SK-N-SH treated with all-trans-retinoic acid at 6 μM for 48 hours (cell line): ENCODE measurements around the gene DLL1.
"Not testable (repeated sequence)": the region's sequence is repeated elsewhere in the genome, so short reads cannot be mapped to it uniquely, and the experiment has no call there.

Experiments
- ATAC-seq: fragments of 200-7000 bp; cut with Tn5 transposase; 3 replicates; pipeline ENCODE4 v1.9.1; 2020; ENCODE audit warnings: mild to moderate bottlenecking, moderate library complexity
- ARNTL ChIP-seq: fragments of 450-650 bp; formaldehyde crosslinking; IDR thresholded peaks from 2 replicates; pipeline ENCODE4 v1.5.0; 2020; ENCODE audit warnings: low read depth, mild to moderate bottlenecking, moderate library complexity, borderline replicate concordance
- BACH2 ChIP-seq: fragments of 250-450 bp; sonication (Bioruptor Pico); IDR thresholded peaks from 2 replicates; pipeline ENCODE4 v1.9.0; 2021; ENCODE audit warnings: mild to moderate bottlenecking, borderline replicate concordance
- CSDC2 ChIP-seq: fragments of 250-450 bp; sonication (Bioruptor Pico); IDR thresholded peaks from 2 replicates; pipeline ENCODE4 v1.5.0; 2020; ENCODE audit warnings: mild to moderate bottlenecking, moderate library complexity
- ESRRG ChIP-seq: fragments of 250-450 bp; sonication (Bioruptor Pico); IDR thresholded peaks from 2 replicates; pipeline ENCODE4 v1.6.1; 2021; ENCODE audit warnings: mild to moderate bottlenecking
- GLIS3 ChIP-seq: fragments of 250-450 bp; sonication (Bioruptor Pico); IDR thresholded peaks from 2 replicates; pipeline ENCODE4 v1.5.0; 2020; ENCODE audit warnings: mild to moderate bottlenecking, moderate library complexity
- ISL1 ChIP-seq: fragments of 250-450 bp; sonication (Bioruptor Pico); IDR thresholded peaks from 2 replicates; pipeline ENCODE4 v2.1.2; 2022; ENCODE audit warnings: mild to moderate bottlenecking, moderate library complexity
- OSR1 ChIP-seq: fragments of 250-450 bp; sonication (Bioruptor Pico); IDR thresholded peaks from 2 replicates; pipeline ENCODE4 v1.8.0; 2022; ENCODE audit warnings: moderate library complexity, mild to moderate bottlenecking, inconsistent platforms
- PPARA ChIP-seq: fragments of 250-450 bp; sonication (Bioruptor Pico); IDR thresholded peaks from 2 replicates; pipeline ENCODE4 v1.5.0; 2020; ENCODE audit warnings: mild to moderate bottlenecking, borderline replicate concordance
- RARB ChIP-seq: fragments of 250-450 bp; sonication (Bioruptor Pico); IDR thresholded peaks from 2 replicates; pipeline ENCODE4 v1.8.0; 2021; ENCODE audit warnings: mild to moderate bottlenecking, moderate library complexity
- SNAI2 ChIP-seq: fragments of 250-450 bp; sonication (Bioruptor Pico); IDR thresholded peaks from 2 replicates; pipeline ENCODE4 v1.5.0; 2020; ENCODE audit warnings: mild to moderate bottlenecking, moderate library complexity
- TCF4 ChIP-seq: fragments of 250-450 bp; sonication (Bioruptor Pico); IDR thresholded peaks from 2 replicates; pipeline ENCODE4 v1.8.0; 2021; ENCODE audit warnings: mild to moderate bottlenecking, moderate library complexity, borderline replicate concordance
- TOX ChIP-seq: fragments of 250-450 bp; sonication (Bioruptor Pico); IDR thresholded peaks from 2 replicates; pipeline ENCODE4 v1.8.0; 2021; ENCODE audit warnings: mild to moderate bottlenecking, moderate library complexity, borderline replicate concordance
- ZC3H10 ChIP-seq: fragments of 250-450 bp; sonication (Bioruptor Pico); IDR thresholded peaks from 2 replicates; pipeline ENCODE4 v1.5.1; 2021; ENCODE audit warnings: mild to moderate bottlenecking, moderate library complexity
- ZFP3 ChIP-seq: fragments of 250-450 bp; sonication (Bioruptor Pico); IDR thresholded peaks from 2 replicates; pipeline ENCODE4 v1.5.0; 2020; ENCODE audit warnings: mild to moderate bottlenecking, moderate library complexity
- ZFP30 ChIP-seq: fragments of 450-650 bp; formaldehyde crosslinking; IDR thresholded peaks from 2 replicates; pipeline ENCODE4 v1.5.0; 2022; ENCODE audit warnings: mild to moderate bottlenecking, moderate library complexity
- ZNF565 ChIP-seq: fragments of 450-650 bp; formaldehyde crosslinking; conservative IDR thresholded peaks from 2 replicates; pipeline ENCODE4 v1.5.0; 2020; ENCODE audit warnings: low read depth, mild to moderate bottlenecking, moderate library complexity
- ZNF70 ChIP-seq: fragments of 450-650 bp; formaldehyde crosslinking; IDR thresholded peaks from 2 replicates; pipeline ENCODE4 v1.5.0; 2020; ENCODE audit warnings: mild to moderate bottlenecking, moderate library complexity
- ZNF8 ChIP-seq: fragments of 450-650 bp; formaldehyde crosslinking; IDR thresholded peaks from 2 replicates; pipeline ENCODE4 v1.5.0; 2020; ENCODE audit warnings: mild to moderate bottlenecking, moderate library complexity
- TF ChIP-seq, protein P1 (sequence below): fragments of 250-450 bp; sonication (Bioruptor Pico); IDR thresholded peaks from 2 replicates; pipeline ENCODE4 v1.8.0; 2020; ENCODE audit warnings: mild to moderate bottlenecking, moderate library complexity, borderline replicate concordance
- TF ChIP-seq, protein P2 (sequence below): fragments of 250-450 bp; sonication (Bioruptor Pico); IDR thresholded peaks from 2 replicates; pipeline ENCODE4 v1.8.0; 2021; ENCODE audit warnings: low read depth, mild to moderate bottlenecking, moderate library complexity, borderline replicate concordance
- TF ChIP-seq, protein P3 (sequence below): fragments of 250-450 bp; sonication (Bioruptor Pico); IDR thresholded peaks from 2 replicates; pipeline ENCODE4 v1.5.1; 2020; ENCODE audit warnings: low read depth, mild to moderate bottlenecking, moderate library complexity
- TF ChIP-seq, protein P4 (sequence below): fragments of 250-450 bp; sonication (Bioruptor Pico); IDR thresholded peaks from 2 replicates; pipeline ENCODE4 v1.5.1; 2021; ENCODE audit warnings: mild to moderate bottlenecking, moderate library complexity
- TF ChIP-seq, protein P5 (sequence below): fragments of 250-450 bp; sonication (Bioruptor Pico); IDR thresholded peaks from 2 replicates; pipeline ENCODE4 v1.5.0; 2020; ENCODE audit warnings: mild to moderate bottlenecking, moderate library complexity

The DLL1 gene

DNA sequence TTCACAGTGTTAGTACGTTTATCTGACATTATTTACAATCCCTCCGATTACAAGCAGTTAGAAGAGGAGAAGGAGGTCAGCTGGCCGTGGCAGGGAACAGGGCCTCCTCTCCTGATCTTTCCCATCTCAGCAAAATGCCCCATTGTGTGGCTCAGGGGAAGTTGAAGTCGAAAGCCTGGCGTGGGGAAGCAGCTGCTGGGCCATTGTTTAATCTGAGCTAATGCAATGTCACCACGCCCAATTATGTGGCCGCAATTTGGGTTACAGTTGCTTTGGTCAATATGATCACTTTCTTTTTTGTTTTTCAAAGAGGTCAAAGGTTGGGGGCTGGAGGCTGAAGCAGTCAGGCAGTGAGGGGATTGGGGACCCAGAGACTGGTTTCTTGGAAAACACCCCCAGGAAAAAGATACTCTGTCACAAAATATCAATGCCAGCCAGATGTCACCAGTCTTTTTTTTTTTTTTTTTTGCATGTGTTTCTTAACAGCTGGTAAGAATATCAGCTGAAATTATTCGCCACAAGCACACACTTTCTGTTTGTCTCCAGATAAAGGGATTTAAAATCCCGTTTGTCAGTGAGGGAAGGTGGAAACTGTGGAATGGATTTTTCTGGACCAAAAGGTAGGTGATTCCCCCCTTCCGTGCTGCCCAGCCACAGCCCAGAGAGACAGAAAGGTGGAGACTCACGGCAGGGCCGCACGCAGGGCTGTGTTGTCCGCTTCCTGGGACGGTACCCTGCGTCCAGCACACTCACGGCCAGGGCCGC lies 24.6 kb downstream of the DLL1 start:
- ATAC-seq = no peak
- no peak for TF ChIP-seq ZFP30
- TF ChIP-seq ZNF565 (CRISPR knock-in tag) = no peak
- TF ChIP-seq ZNF8 = no peak
- no peak for TF ChIP-seq BACH2 (CRISPR knock-in tag)
- TF ChIP-seq ESRRG = no peak
- TF ChIP-seq, protein P1, sequence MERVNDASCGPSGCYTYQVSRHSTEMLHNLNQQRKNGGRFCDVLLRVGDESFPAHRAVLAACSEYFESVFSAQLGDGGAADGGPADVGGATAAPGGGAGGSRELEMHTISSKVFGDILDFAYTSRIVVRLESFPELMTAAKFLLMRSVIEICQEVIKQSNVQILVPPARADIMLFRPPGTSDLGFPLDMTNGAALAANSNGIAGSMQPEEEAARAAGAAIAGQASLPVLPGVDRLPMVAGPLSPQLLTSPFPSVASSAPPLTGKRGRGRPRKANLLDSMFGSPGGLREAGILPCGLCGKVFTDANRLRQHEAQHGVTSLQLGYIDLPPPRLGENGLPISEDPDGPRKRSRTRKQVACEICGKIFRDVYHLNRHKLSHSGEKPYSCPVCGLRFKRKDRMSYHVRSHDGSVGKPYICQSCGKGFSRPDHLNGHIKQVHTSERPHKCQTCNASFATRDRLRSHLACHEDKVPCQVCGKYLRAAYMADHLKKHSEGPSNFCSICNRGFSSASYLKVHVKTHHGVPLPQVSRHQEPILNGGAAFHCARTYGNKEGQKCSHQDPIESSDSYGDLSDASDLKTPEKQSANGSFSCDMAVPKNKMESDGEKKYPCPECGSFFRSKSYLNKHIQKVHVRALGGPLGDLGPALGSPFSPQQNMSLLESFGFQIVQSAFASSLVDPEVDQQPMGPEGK (CRISPR knock-in tag) = no peak
- TF ChIP-seq TCF4 (CRISPR knock-in tag) = no peak
- TF ChIP-seq RARB (CRISPR knock-in tag) = no peak
- TF ChIP-seq CSDC2 (CRISPR knock-in tag) = no peak
- no peak for TF ChIP-seq SNAI2 (CRISPR knock-in tag)
- TF ChIP-seq ARNTL (CRISPR knock-in tag) = no peak
- no peak for TF ChIP-seq ISL1 (CRISPR knock-in tag)
- no peak for TF ChIP-seq OSR1
- TF ChIP-seq, protein P2, sequence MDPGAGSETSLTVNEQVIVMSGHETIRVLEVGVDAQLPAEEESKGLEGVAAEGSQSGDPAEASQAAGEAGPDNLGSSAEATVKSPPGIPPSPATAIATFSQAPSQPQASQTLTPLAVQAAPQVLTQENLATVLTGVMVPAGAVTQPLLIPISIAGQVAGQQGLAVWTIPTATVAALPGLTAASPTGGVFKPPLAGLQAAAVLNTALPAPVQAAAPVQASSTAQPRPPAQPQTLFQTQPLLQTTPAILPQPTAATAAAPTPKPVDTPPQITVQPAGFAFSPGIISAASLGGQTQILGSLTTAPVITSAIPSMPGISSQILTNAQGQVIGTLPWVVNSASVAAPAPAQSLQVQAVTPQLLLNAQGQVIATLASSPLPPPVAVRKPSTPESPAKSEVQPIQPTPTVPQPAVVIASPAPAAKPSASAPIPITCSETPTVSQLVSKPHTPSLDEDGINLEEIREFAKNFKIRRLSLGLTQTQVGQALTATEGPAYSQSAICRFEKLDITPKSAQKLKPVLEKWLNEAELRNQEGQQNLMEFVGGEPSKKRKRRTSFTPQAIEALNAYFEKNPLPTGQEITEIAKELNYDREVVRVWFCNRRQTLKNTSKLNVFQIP = no peak
- no peak for TF ChIP-seq TOX (CRISPR knock-in tag)
- no peak for TF ChIP-seq ZC3H10 (CRISPR knock-in tag)
- TF ChIP-seq ZNF70 (CRISPR knock-in tag) = no peak
- TF ChIP-seq ZFP3 (CRISPR knock-in tag) = no peak

DNA sequence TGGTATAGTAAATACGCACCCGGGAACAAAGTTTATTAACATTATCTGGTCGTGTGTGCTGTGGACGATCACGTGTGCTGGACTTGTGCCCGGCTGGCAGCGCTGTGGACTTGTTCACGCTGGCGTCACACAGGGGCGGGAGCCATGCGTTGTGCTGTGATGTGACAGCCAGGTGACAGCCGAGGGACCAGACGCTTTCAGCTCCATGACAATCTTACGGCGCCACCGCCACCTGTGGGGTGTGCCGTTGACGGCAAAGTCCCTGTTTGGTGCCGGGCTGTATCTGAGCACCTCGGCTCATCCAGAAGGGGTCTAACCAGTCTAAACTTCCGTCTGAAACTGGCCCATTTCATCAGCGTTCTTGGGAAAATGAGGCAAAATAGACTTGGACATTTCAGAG lies 25.2 kb downstream of the DLL1 start:
- no peak for ATAC-seq
- TF ChIP-seq, protein P3, sequence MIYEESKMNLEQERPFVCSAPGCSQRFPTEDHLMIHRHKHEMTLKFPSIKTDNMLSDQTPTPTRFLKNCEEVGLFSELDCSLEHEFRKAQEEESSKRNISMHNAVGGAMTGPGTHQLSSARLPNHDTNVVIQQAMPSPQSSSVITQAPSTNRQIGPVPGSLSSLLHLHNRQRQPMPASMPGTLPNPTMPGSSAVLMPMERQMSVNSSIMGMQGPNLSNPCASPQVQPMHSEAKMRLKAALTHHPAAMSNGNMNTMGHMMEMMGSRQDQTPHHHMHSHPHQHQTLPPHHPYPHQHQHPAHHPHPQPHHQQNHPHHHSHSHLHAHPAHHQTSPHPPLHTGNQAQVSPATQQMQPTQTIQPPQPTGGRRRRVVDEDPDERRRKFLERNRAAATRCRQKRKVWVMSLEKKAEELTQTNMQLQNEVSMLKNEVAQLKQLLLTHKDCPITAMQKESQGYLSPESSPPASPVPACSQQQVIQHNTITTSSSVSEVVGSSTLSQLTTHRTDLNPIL = no peak
- TF ChIP-seq, protein P4, sequence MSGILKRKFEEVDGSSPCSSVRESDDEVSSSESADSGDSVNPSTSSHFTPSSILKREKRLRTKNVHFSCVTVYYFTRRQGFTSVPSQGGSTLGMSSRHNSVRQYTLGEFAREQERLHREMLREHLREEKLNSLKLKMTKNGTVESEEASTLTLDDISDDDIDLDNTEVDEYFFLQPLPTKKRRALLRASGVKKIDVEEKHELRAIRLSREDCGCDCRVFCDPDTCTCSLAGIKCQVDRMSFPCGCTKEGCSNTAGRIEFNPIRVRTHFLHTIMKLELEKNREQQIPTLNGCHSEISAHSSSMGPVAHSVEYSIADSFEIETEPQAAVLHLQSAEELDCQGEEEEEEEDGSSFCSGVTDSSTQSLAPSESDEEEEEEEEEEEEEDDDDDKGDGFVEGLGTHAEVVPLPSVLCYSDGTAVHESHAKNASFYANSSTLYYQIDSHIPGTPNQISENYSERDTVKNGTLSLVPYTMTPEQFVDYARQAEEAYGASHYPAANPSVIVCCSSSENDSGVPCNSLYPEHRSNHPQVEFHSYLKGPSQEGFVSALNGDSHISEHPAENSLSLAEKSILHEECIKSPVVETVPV (CRISPR knock-in tag) = no peak
- no peak for TF ChIP-seq ARNTL (CRISPR knock-in tag)
- TF ChIP-seq ESRRG = no peak
- TF ChIP-seq ZNF70 (CRISPR knock-in tag) = no peak
- no peak for TF ChIP-seq ISL1 (CRISPR knock-in tag)
- TF ChIP-seq, protein P1 (CRISPR knock-in tag) = no peak
- no peak for TF ChIP-seq TCF4 (CRISPR knock-in tag)
- no peak for TF ChIP-seq ZNF565 (CRISPR knock-in tag)
- no peak for TF ChIP-seq ZNF8
- TF ChIP-seq BACH2 (CRISPR knock-in tag) = no peak
- TF ChIP-seq ZFP30 = no peak
- TF ChIP-seq PPARA (CRISPR knock-in tag) = no peak
- TF ChIP-seq CSDC2 (CRISPR knock-in tag) = no peak
- TF ChIP-seq TOX (CRISPR knock-in tag) = no peak
- TF ChIP-seq GLIS3 = no peak
- TF ChIP-seq RARB (CRISPR knock-in tag) = no peak
- TF ChIP-seq, protein P5, sequence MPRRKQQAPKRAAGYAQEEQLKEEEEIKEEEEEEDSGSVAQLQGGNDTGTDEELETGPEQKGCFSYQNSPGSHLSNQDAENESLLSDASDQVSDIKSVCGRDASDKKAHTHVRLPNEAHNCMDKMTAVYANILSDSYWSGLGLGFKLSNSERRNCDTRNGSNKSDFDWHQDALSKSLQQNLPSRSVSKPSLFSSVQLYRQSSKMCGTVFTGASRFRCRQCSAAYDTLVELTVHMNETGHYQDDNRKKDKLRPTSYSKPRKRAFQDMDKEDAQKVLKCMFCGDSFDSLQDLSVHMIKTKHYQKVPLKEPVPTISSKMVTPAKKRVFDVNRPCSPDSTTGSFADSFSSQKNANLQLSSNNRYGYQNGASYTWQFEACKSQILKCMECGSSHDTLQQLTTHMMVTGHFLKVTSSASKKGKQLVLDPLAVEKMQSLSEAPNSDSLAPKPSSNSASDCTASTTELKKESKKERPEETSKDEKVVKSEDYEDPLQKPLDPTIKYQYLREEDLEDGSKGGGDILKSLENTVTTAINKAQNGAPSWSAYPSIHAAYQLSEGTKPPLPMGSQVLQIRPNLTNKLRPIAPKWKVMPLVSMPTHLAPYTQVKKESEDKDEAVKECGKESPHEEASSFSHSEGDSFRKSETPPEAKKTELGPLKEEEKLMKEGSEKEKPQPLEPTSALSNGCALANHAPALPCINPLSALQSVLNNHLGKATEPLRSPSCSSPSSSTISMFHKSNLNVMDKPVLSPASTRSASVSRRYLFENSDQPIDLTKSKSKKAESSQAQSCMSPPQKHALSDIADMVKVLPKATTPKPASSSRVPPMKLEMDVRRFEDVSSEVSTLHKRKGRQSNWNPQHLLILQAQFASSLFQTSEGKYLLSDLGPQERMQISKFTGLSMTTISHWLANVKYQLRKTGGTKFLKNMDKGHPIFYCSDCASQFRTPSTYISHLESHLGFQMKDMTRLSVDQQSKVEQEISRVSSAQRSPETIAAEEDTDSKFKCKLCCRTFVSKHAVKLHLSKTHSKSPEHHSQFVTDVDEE (CRISPR knock-in tag) = no peak
- TF ChIP-seq SNAI2 (CRISPR knock-in tag) = no peak
- TF ChIP-seq, all 23 proteins: peak for 0

GRCh38 chr6:170264644-170265043 lies 26.2 kb downstream of the DLL1 start:
- ATAC-seq = not testable (repeated sequence)
